K562 (cell line): ENCODE data around the gene ACSF3. TPM values are rescaled to one million over a fixed set of nuclear protein-coding genes. Genes with fewer than 3 reads are reported as not detected.
A peak's percentile ranks its signal among the peaks of the same experiment; 100 is the strongest.

Source experiments
- CC2D1A ChIP-seq: fragments of 450-650 bp; IDR thresholded peaks from 2 replicates; pipeline ENCODE4 v1.6.1; 2017; ENCODE audit warnings: mild to moderate bottlenecking
- GTF2E2 ChIP-seq: fragments of 200-800 bp; sonication (Bioruptor generic); IDR thresholded peaks from 2 replicates; pipeline ENCODE4 v1.6.1; 2016; ENCODE audit warnings: missing genetic modification characterization, missing compliant biosample characterization
- HMBOX1 ChIP-seq: sonication (generic); IDR thresholded peaks from 2 replicates; pipeline ENCODE4 v1.6.1; 2016
- MAZ ChIP-seq, 2 experiments: fragments of 450-650 bp in 1 of 2; sonication (generic) in 1 of 2; formaldehyde crosslinking; IDR thresholded peaks in 1 of 2; conservative IDR thresholded peaks in 1 of 2; 2 replicates each; pipeline versions ENCODE4 v1.4.0 to v1.5.0; 2020; ENCODE audit warnings: mild to moderate bottlenecking in 1 of 2, missing genetic modification reagents in 1 of 2
- POLR2A ChIP-seq: fragments of 450-650 bp; conservative IDR thresholded peaks from 2 replicates; pipeline ENCODE4 v1.6.1; 2016
- POLR2AphosphoS5 ChIP-seq: IDR thresholded peaks from 2 replicates; pipeline ENCODE4 v1.6.1; 2011; ENCODE audit warnings: mild to moderate bottlenecking, low read depth, low read length, moderate library complexity; ENCODE audit not compliant: control insufficient read depth, insufficient read depth
- RBM22 ChIP-seq: fragments of 200-400 bp; formaldehyde crosslinking; IDR thresholded peaks from 2 replicates; pipeline ENCODE4 v1.6.1; 2018; ENCODE audit warnings: low read length, low read depth; ENCODE audit not compliant: poor library complexity, severe bottlenecking
- SMARCA5 ChIP-seq: fragments of 450-650 bp; IDR thresholded peaks from 2 replicates; pipeline ENCODE4 v1.6.1; 2016
- SMARCC2 ChIP-seq: fragments of 450-650 bp; IDR thresholded peaks from 2 replicates; pipeline ENCODE4 v1.6.1; 2017; ENCODE audit warnings: antibody characterized with exemption, moderate library complexity, mild to moderate bottlenecking, low read depth
- TEAD2 ChIP-seq: fragments of 450-650 bp; IDR thresholded peaks from 2 replicates; pipeline ENCODE4 v1.6.1; 2016; ENCODE audit warnings: missing genetic modification characterization, control low read depth, missing compliant biosample characterization
- THRA ChIP-seq: fragments of 450-650 bp; IDR thresholded peaks from 2 replicates; pipeline ENCODE4 v1.6.1; 2017; ENCODE audit warnings: mild to moderate bottlenecking, moderate library complexity
- ZNF263 ChIP-seq: sonication (generic); formaldehyde crosslinking; IDR thresholded peaks from 2 replicates; pipeline ENCODE4 v1.8.0; 2022; ENCODE audit warnings: mild to moderate bottlenecking, missing genetic modification reagents, borderline replicate concordance
- ZNF518B ChIP-seq: fragments of 250-450 bp; sonication (Bioruptor Pico); IDR thresholded peaks from 2 replicates; pipeline ENCODE4 v1.5.0; 2021; ENCODE audit warnings: mild to moderate bottlenecking, moderate library complexity
- polyA plus RNA-seq, 8 experiments: library from polyadenylated mRNA; depleted of rRNA in 4 of 8; stranded (reverse) in 5 of 8; unstranded in 3 of 8; fragments of >200 nt; fragmentation: Nextera tagmentation in 2 of 8; fragmentation: Illumina TruSeq in 1 of 8; extraction: Ambion mirVana in 2 of 8; extraction: Trizol in 1 of 8; gene quantifications; 2 replicates each; pipeline versions ENCODE4 v1.2.1 to v1.2.3, GENCODE V29; 2011 to 2014; ENCODE audit warnings: inconsistent platforms in 1 of 8, missing spikeins in 1 of 8
- total RNA-seq, 7 experiments: library from RNA; depleted of rRNA in 6 of 7; stranded (reverse); fragments of >200 nt in 6 of 7; fragmentation: Illumina TruSeq in 2 of 7; extraction: Trizol in 2 of 7; gene quantifications; 2 replicates each; pipeline versions ENCODE4 v1.2.1 to v1.2.3, GENCODE V29; 2011 to 2021; ENCODE audit warnings: low replicate concordance in 1 of 7

Gene ACSF3
- total and polyA plus RNA-seq, 9 of the 15 experiments (the other 6 are each of a cell fraction or from before 2014, with no cell fraction given), result 0.77 to 32.8 (median 14.7) TPM

- TF ChIP-seq ZNF518B (no peak), GTF2E2 (tag) (no peak), ZNF263 (peak; percentile 43; the same call in 1 of the 2 replicates), HMBOX1 (no peak), POLR2A (no peak), SMARCC2 (no peak), MAZ (CRISPR knock-in tag; conservative IDR thresholded peaks at IDR 0.05 in 1 of 2, IDR thresholded peaks at IDR 0.05 in 1 of 2) (peak in 1 of 2 experiments; percentile 20; a peak in 1 of 4 replicates), THRA (no peak), POLR2AphosphoS5 (no peak), RBM22 (no peak), TEAD2 (tag) (no peak), SMARCA5 (no peak), CC2D1A (0 out of 2 replicates have a peak, but pooled peaks have one; percentile 12)
- TF ChIP-seq, all 486 proteins: peak for 11
Measured at GRCh38 chr16:89170346-89171215, 76.9 kb downstream of the ACSF3 start (continued).
